Endothelial cell of umbilical vein (primary cell): ENCODE data around the gene PAGE2B.

Experiments
- EZH2 ChIP-seq: IDR thresholded peaks from 2 replicates; pipeline ENCODE4 v1.6.1; 2012; ENCODE audit warnings: borderline replicate concordance, low read depth, mild to moderate bottlenecking, moderate library complexity, low read length, inconsistent platforms; ENCODE audit not compliant: severe bottlenecking
- FOS ChIP-seq: IDR thresholded peaks from 2 replicates; pipeline ENCODE4 v1.6.1; 2011; ENCODE audit warnings: mild to moderate bottlenecking, low read length, moderate library complexity, borderline replicate concordance; ENCODE audit not compliant: insufficient read depth
- GATA2 ChIP-seq: IDR thresholded peaks from 2 replicates; pipeline ENCODE4 v1.7.0; 2011; ENCODE audit warnings: low read depth, mild to moderate bottlenecking, moderate library complexity, mixed read lengths, low read length; ENCODE audit not compliant: insufficient read length, insufficient read depth
- JUN ChIP-seq: IDR thresholded peaks from 2 replicates; pipeline ENCODE4 v1.6.1; 2011; ENCODE audit warnings: borderline replicate concordance, low read depth; ENCODE audit not compliant: insufficient read length, insufficient read depth
- MYC ChIP-seq: IDR thresholded peaks from one replicate; pipeline ENCODE4 v1.6.1; 2011; ENCODE audit warnings: mild to moderate bottlenecking, low read depth, low read length
- POLR2A ChIP-seq: IDR thresholded peaks from 2 replicates; pipeline ENCODE4 v1.6.1; 2012; ENCODE audit warnings: low read depth, mild to moderate bottlenecking, control low read depth, low read length
- POLR2AphosphoS5 ChIP-seq: IDR thresholded peaks from 2 replicates; pipeline ENCODE4 v1.6.1; 2012; ENCODE audit warnings: low read depth, mild to moderate bottlenecking, control low read depth, low read length, moderate library complexity; ENCODE audit not compliant: insufficient read depth
- TF ChIP-seq, protein P1 (sequence below), 2 donors: IDR thresholded peaks; 1 replicate in 1 of 2; 2 replicates in 1 of 2; pipeline ENCODE4 v1.5.1; 2011; ENCODE audit warnings: low read length in 2 of 2, mild to moderate bottlenecking in 2 of 2, moderate library complexity in 2 of 2, control low read depth in 1 of 2, inconsistent platforms in 1 of 2, low read depth in 1 of 2; ENCODE audit not compliant: insufficient read depth in 1 of 2; ENCODE audit errors: extremely low read depth in 1 of 2
- TF ChIP-seq, protein P2 (sequence below): IDR thresholded peaks from 2 replicates; pipeline ENCODE4 v1.6.1; 2011; ENCODE audit not compliant: insufficient read depth, insufficient read length

DNA sequence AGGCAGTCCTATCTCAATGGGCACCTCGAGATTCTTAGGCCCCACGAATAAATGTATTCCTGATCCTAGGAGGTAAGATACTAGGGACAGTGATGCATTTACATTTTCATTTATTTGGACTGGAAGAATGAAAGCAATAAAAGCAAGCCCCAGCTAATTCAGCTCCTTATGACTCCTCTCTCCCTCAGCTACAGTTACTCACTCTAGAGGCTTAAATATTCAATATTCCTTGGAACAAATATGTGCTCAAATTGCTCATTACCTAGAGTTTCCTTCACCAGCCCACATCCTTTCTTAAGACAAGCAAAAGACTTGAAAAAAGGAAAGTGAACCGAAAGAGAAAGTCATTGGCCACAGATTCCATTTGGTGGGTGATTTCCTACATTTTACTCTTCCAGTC, 27.9 kb downstream of the PAGE2B start:
- TF ChIP-seq EZH2 (no peak), POLR2AphosphoS5 (no peak), FOS (no peak), POLR2A (no peak), GATA2 (no peak), MYC (no peak), JUN (no peak)
- TF ChIP-seq, protein P1, sequence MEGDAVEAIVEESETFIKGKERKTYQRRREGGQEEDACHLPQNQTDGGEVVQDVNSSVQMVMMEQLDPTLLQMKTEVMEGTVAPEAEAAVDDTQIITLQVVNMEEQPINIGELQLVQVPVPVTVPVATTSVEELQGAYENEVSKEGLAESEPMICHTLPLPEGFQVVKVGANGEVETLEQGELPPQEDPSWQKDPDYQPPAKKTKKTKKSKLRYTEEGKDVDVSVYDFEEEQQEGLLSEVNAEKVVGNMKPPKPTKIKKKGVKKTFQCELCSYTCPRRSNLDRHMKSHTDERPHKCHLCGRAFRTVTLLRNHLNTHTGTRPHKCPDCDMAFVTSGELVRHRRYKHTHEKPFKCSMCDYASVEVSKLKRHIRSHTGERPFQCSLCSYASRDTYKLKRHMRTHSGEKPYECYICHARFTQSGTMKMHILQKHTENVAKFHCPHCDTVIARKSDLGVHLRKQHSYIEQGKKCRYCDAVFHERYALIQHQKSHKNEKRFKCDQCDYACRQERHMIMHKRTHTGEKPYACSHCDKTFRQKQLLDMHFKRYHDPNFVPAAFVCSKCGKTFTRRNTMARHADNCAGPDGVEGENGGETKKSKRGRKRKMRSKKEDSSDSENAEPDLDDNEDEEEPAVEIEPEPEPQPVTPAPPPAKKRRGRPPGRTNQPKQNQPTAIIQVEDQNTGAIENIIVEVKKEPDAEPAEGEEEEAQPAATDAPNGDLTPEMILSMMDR (IDR thresholded peaks at IDR 0.05; ENCODE audit: extremely low read depth in 1 of 2, insufficient read depth in 1 of 2, low read depth in 1 of 2, low read length in 2 of 2) = no peak
- TF ChIP-seq, protein P2, sequence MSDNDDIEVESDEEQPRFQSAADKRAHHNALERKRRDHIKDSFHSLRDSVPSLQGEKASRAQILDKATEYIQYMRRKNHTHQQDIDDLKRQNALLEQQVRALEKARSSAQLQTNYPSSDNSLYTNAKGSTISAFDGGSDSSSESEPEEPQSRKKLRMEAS = no peak
